Measurements from ENCODE around the gene PRPF19.
A peak's percentile ranks its signal among the peaks of the same experiment; 100 is the strongest.

PRPF19 gene

GRCh38 chr11:60855726-60856633 lies 50.4 kb downstream of the PRPF19 start, which contains the start of gene PTGDR2:
Gene PTGDR2 (minus strand): TSS chr11:60855950. CDS start chr11:60853722, 2,228 bp downstream.
- peaks cover 31% of the 10 kb centered on the region for H3K4me1 ChIP-seq (ENCODE audit: control insufficient read depth, insufficient read depth, low read length)
- H3K27me3 ChIP-seq (ENCODE audit: control insufficient read depth, insufficient read depth, low read length), result peaks cover 5% of the 10 kb centered on the region
- H3K9ac ChIP-seq (ENCODE audit: low read length), result peak within 1 kb of the TSS; percentile 27
- no peaks in the 10 kb centered on the region for H3K9me3 ChIP-seq (ENCODE audit: control insufficient read depth, low read length)
- H3K4me3 ChIP-seq (ENCODE audit: low read length), result no peak within 1 kb of the TSS
- no peaks in the 10 kb centered on the region for H3K36me3 ChIP-seq (ENCODE audit: control insufficient read depth, insufficient read depth, low read length)

- H3K36me3 ChIP-seq (ENCODE audit: control insufficient read depth, insufficient read depth, low read length), result peaks cover 5% of the 10 kb centered on the region
- no peaks in the 10 kb centered on the region for H3K9me3 ChIP-seq (ENCODE audit: control insufficient read depth, low read length)
- H3K9ac ChIP-seq (ENCODE audit: low read length), result peak overlapping the region; percentile 27
- peaks cover 31% of the 10 kb centered on the region for H3K4me1 ChIP-seq (ENCODE audit: control insufficient read depth, insufficient read depth, low read length)
- no peak overlapping the region for H3K4me3 ChIP-seq (ENCODE audit: low read length)
- H3K27me3 ChIP-seq (ENCODE audit: control insufficient read depth, insufficient read depth, low read length), result peaks cover 5% of the 10 kb centered on the region
Observed at GRCh38 chr11:60854847-60855725, 51.3 kb downstream of the PRPF19 start.

GRCh38 chr11:60854140-60854846 lies 52.1 kb downstream of the PRPF19 start:
- peaks cover 31% of the 10 kb centered on the region for H3K4me1 ChIP-seq (ENCODE audit: control insufficient read depth, insufficient read depth, low read length)
- H3K9me3 ChIP-seq (ENCODE audit: control insufficient read depth, low read length), result no peaks in the 10 kb centered on the region
- H3K9ac ChIP-seq (ENCODE audit: low read length), result peak overlapping the region; percentile 27
- H3K4me3 ChIP-seq (ENCODE audit: low read length), result no peak overlapping the region
- peaks cover 5% of the 10 kb centered on the region for H3K27me3 ChIP-seq (ENCODE audit: control insufficient read depth, insufficient read depth, low read length)
- peaks cover 8% of the 10 kb centered on the region for H3K36me3 ChIP-seq (ENCODE audit: control insufficient read depth, insufficient read depth, low read length)

GRCh38 chr11:60852982-60853950 lies 53.1 kb downstream of the PRPF19 start:
- Histone ChIP-seq H3K4me3 (ENCODE audit: low read length) (no peak overlapping the region), H3K9ac (ENCODE audit: low read length) (peak overlapping the region; percentile 61), H3K4me1 (ENCODE audit: control insufficient read depth, insufficient read depth, low read length) (peaks cover 27% of the 10 kb centered on the region), H3K9me3 (ENCODE audit: control insufficient read depth, low read length) (no peaks in the 10 kb centered on the region), H3K36me3 (ENCODE audit: control insufficient read depth, insufficient read depth, low read length) (peaks cover 11% of the 10 kb centered on the region), H3K27me3 (ENCODE audit: control insufficient read depth, insufficient read depth, low read length) (peaks cover 5% of the 10 kb centered on the region)

- Histone ChIP-seq H3K27me3 (ENCODE audit: control insufficient read depth, insufficient read depth, low read length) (peaks cover 5% of the 10 kb centered on the region), H3K36me3 (ENCODE audit: control insufficient read depth, insufficient read depth, low read length) (peaks cover 11% of the 10 kb centered on the region), H3K9ac (ENCODE audit: low read length) (peak overlapping the region; percentile 61), H3K9me3 (ENCODE audit: control insufficient read depth, low read length) (no peaks in the 10 kb centered on the region), H3K4me1 (ENCODE audit: control insufficient read depth, insufficient read depth, low read length) (peaks cover 27% of the 10 kb centered on the region), H3K4me3 (ENCODE audit: low read length) (peak overlapping the region; percentile 36)
Observed at GRCh38 chr11:60852117-60852981, 54.0 kb downstream of the PRPF19 start.

- H3K4me3 ChIP-seq (ENCODE audit: low read length), result peak overlapping the region; percentile 36
- H3K36me3 ChIP-seq (ENCODE audit: control insufficient read depth, insufficient read depth, low read length), result peaks cover 11% of the 10 kb centered on the region
- H3K9ac ChIP-seq (ENCODE audit: low read length), result peak overlapping the region; percentile 61
Observed at GRCh38 chr11:60851327-60852104, 54.9 kb downstream of the PRPF19 start.

GRCh38 chr11:60849641-60850520 lies 56.5 kb downstream of the PRPF19 start:
- Histone ChIP-seq H3K36me3 (ENCODE audit: control insufficient read depth, insufficient read depth, low read length) (peaks cover 11% of the 10 kb centered on the region), H3K4me3 (ENCODE audit: low read length) (no peak overlapping the region), H3K9me3 (ENCODE audit: control insufficient read depth, low read length) (no peaks in the 10 kb centered on the region), H3K9ac (ENCODE audit: low read length) (no peak overlapping the region), H3K4me1 (ENCODE audit: control insufficient read depth, insufficient read depth, low read length) (peaks cover 22% of the 10 kb centered on the region), H3K27me3 (ENCODE audit: control insufficient read depth, insufficient read depth, low read length) (peaks cover 5% of the 10 kb centered on the region)

More at GRCh38 chr11:60851327-60852104, 54.9 kb downstream of the PRPF19 start:
- peaks cover 27% of the 10 kb centered on the region for H3K4me1 ChIP-seq (ENCODE audit: control insufficient read depth, insufficient read depth, low read length)
- no peaks in the 10 kb centered on the region for H3K9me3 ChIP-seq (ENCODE audit: control insufficient read depth, low read length)
- H3K27me3 ChIP-seq (ENCODE audit: control insufficient read depth, insufficient read depth, low read length), result peaks cover 5% of the 10 kb centered on the region

GRCh38 chr11:60848714-60849151 lies 57.7 kb downstream of the PRPF19 start:
- no peak overlapping the region for H3K4me3 ChIP-seq (ENCODE audit: low read length)
- H3K4me1 ChIP-seq (ENCODE audit: control insufficient read depth, insufficient read depth, low read length), result peaks cover 31% of the 10 kb centered on the region
- no peaks in the 10 kb centered on the region for H3K9me3 ChIP-seq (ENCODE audit: control insufficient read depth, low read length)
- H3K9ac ChIP-seq (ENCODE audit: low read length), result no peak overlapping the region
- H3K27me3 ChIP-seq (ENCODE audit: control insufficient read depth, insufficient read depth, low read length), result no peaks in the 10 kb centered on the region
- H3K36me3 ChIP-seq (ENCODE audit: control insufficient read depth, insufficient read depth, low read length), result peaks cover 11% of the 10 kb centered on the region

GRCh38 chr11:60847896-60848295 lies 58.5 kb downstream of the PRPF19 start:
- Histone ChIP-seq H3K4me1 (ENCODE audit: control insufficient read depth, insufficient read depth, low read length) (peaks cover 33% of the 10 kb centered on the region), H3K9ac (ENCODE audit: low read length) (no peak overlapping the region), H3K4me3 (ENCODE audit: low read length) (no peak overlapping the region), H3K36me3 (ENCODE audit: control insufficient read depth, insufficient read depth, low read length) (peaks cover 11% of the 10 kb centered on the region), H3K27me3 (ENCODE audit: control insufficient read depth, insufficient read depth, low read length) (no peaks in the 10 kb centered on the region), H3K9me3 (ENCODE audit: control insufficient read depth, low read length) (no peaks in the 10 kb centered on the region)

All from mucosa of stomach (tissue), 1 donor.